Astrocyte of the cerebellum (primary cell): ENCODE measurements around the gene MYBL2.

Experiments used
- DNase-seq: peaks from one replicate; pipeline ENCODE4 v3.0.0-alpha.2; 2011; ENCODE audit warnings: low read depth
- H3K4me3 ChIP-seq: 2 replicates; pipeline ENCODE4 v1.5.1; 2011; ENCODE audit warnings: mild to moderate bottlenecking, low read depth, low read length, moderate library complexity
- CTCF ChIP-seq: IDR thresholded peaks from 2 replicates; pipeline ENCODE4 v1.5.1; 2012; ENCODE audit warnings: low read length, low read depth, moderate library complexity, mild to moderate bottlenecking; ENCODE audit errors: missing control alignments
- in situ Hi-C: cut with HindIII; loops from 2 replicates; pipeline ENCODE4 v1.10.0; 2017; ENCODE audit warnings: low sequenced_read_pairs

MYBL2 gene

GRCh38 chr20:43655937-43656336 lies 11.0 kb upstream of the MYBL2 start:
- in situ Hi-C loops: no loop called here
- no peak for DNase-seq
- H3K4me3 ChIP-seq: no peak overlapping the region
- no peak for TF ChIP-seq CTCF

GRCh38 chr20:43658069-43658722 lies 8.7 kb upstream of the MYBL2 start:
- no peak for DNase-seq
- in situ Hi-C loops: no loop called here
- TF ChIP-seq CTCF: peak; percentile 7
- H3K4me3 ChIP-seq: peak overlapping the region; percentile 78

- H3K4me3 ChIP-seq: no peak overlapping the region
- in situ Hi-C loops: no loop called here
- no peak for TF ChIP-seq CTCF
- no peak for DNase-seq
Measured at GRCh38 chr20:43658723-43659419, 8.0 kb upstream of the MYBL2 start.

GRCh38 chr20:43662943-43663655 lies 3.8 kb upstream of the MYBL2 start:
- no peak for DNase-seq
- no peak for TF ChIP-seq CTCF
- in situ Hi-C loops: no loop called here
- no peak overlapping the region for H3K4me3 ChIP-seq

GRCh38 chr20:43665466-43666176 lies 1.3 kb upstream of the MYBL2 start:
- TF ChIP-seq CTCF: no peak
- DNase-seq: no peak
- in situ Hi-C loops: no loop called here
- no peak overlapping the region for H3K4me3 ChIP-seq
